Endothelial cell of umbilical vein (primary cell): Measurements from ENCODE around the gene ADGRF3. TPM values are rescaled to one million over a fixed set of nuclear protein-coding genes. Genes with fewer than 3 reads are reported as not detected.

Source experiments
- BruUV-seq: library from RNA; stranded (reverse); fragments of 400-500 nt; replicated peaks from 2 replicates; lab custom pipeline; 2021; lab: Mats Ljungman, UMichigan
- CTCF ChIA-PET: fragments of 300-600, 350-600 bp; sonication (Branson Sonifier 250); formaldehyde crosslinking; loops from one replicate; lab custom pipeline; 2021; ENCODE audit warnings: antibody characterized with exemption, inconsistent platforms; lab: Charles Lee
- POLR2A ChIA-PET: fragments of 300-600, 350-600 bp; sonication (Branson Sonifier 250); formaldehyde crosslinking; loops from one replicate; lab custom pipeline; 2021; ENCODE audit warnings: antibody characterized with exemption, inconsistent platforms; lab: Charles Lee
- DNase-seq: peaks from one replicate; pipeline ENCODE4 v3.0.0-alpha.2; 2011; ENCODE audit warnings: low read depth, low spot score
- FAIRE-seq: peaks from 2 replicates; lab custom pipeline; 2011; peaks lifted over from hg19 to GRCh38; lab: Jason Lieb, UNC
- H2AFZ ChIP-seq: 2 replicates; pipeline ENCODE4 v1.6.0; 2012; ENCODE audit warnings: low read depth, low read length, control low read depth, inconsistent platforms
- H3K27ac ChIP-seq: 2 replicates; pipeline ENCODE4 v1.5.1; 2011; ENCODE audit warnings: low read depth, mild to moderate bottlenecking, control low read depth, low read length, moderate library complexity; ENCODE audit not compliant: insufficient read depth
- H3K27me3 ChIP-seq, 2 experiments: 2 replicates each; pipeline versions ENCODE4 v1.6.0 to v1.6.1; 2011; ENCODE audit warnings: low read length in 2 of 2, mixed read lengths in 1 of 2; ENCODE audit not compliant: control insufficient read depth in 2 of 2, insufficient read depth in 2 of 2
- H3K36me3 ChIP-seq, 2 experiments: 2 replicates in 1 of 2; 3 replicates in 1 of 2; pipeline ENCODE4 v1.5.1; 2011; ENCODE audit warnings: low read length in 2 of 2, mild to moderate bottlenecking in 1 of 2, moderate library complexity in 1 of 2; ENCODE audit not compliant: control insufficient read depth in 2 of 2, insufficient read depth in 2 of 2; ENCODE audit errors: extremely low read depth in 1 of 2
- H3K4me1 ChIP-seq: 3 replicates; pipeline ENCODE4 v1.5.1; 2011; ENCODE audit warnings: mild to moderate bottlenecking, low read length; ENCODE audit not compliant: control insufficient read depth, insufficient read depth; ENCODE audit errors: extremely low read depth
- H3K4me2 ChIP-seq: 2 replicates; pipeline ENCODE4 v1.6.1; 2011; ENCODE audit warnings: low read length, control low read depth, mixed read lengths; ENCODE audit not compliant: insufficient read depth
- H3K4me3 ChIP-seq, 3 experiments: fragments of 200-600 bp in 1 of 3; sonication (generic), shearing (Covaris generic) in 1 of 3; replicated peaks in 1 of 3; 2 replicates each; pipeline ENCODE4 v1.5.1; 2011 to 2016; ENCODE audit warnings: control low read depth in 3 of 3, low read length in 3 of 3, mild to moderate bottlenecking in 2 of 3, inconsistent platforms in 1 of 3, low read depth in 1 of 3, moderate library complexity in 1 of 3; ENCODE audit not compliant: insufficient read depth in 1 of 3
- H3K79me2 ChIP-seq: 2 replicates; pipeline ENCODE4 v1.6.0; 2012; ENCODE audit warnings: low read length, inconsistent platforms; ENCODE audit not compliant: control insufficient read depth, insufficient read depth
- H3K9ac ChIP-seq: replicated peaks from 2 replicates; pipeline ENCODE3; 2011; ENCODE audit warnings: low read length, control low read depth; ENCODE audit not compliant: insufficient read depth; ENCODE audit errors: extremely low read depth
- H3K9me1 ChIP-seq: replicated peaks from 3 replicates; pipeline ENCODE4 v1.6.0; 2011; ENCODE audit warnings: mild to moderate bottlenecking, low read length; ENCODE audit not compliant: control insufficient read depth, insufficient read depth; ENCODE audit errors: extremely low read depth
- H3K9me3 ChIP-seq: replicated peaks from 2 replicates; pipeline ENCODE4 v1.5.1; 2012; ENCODE audit warnings: low read length, inconsistent platforms; ENCODE audit not compliant: control insufficient read depth, insufficient read depth
- H4K20me1 ChIP-seq: replicated peaks from 2 replicates; pipeline ENCODE3; 2011; ENCODE audit warnings: mild to moderate bottlenecking, low read length; ENCODE audit not compliant: control insufficient read depth, insufficient read depth; ENCODE audit errors: extremely low read depth
- CTCF ChIP-seq, 2 donors: IDR thresholded peaks; 1 replicate in 1 of 2; 2 replicates in 1 of 2; pipeline ENCODE4 v1.5.1; 2011; ENCODE audit warnings: low read length in 2 of 2, mild to moderate bottlenecking in 2 of 2, moderate library complexity in 2 of 2, control low read depth in 1 of 2, inconsistent platforms in 1 of 2, low read depth in 1 of 2; ENCODE audit not compliant: insufficient read depth in 1 of 2; ENCODE audit errors: extremely low read depth in 1 of 2
- EZH2 ChIP-seq: IDR thresholded peaks from 2 replicates; pipeline ENCODE4 v1.6.1; 2012; ENCODE audit warnings: borderline replicate concordance, low read depth, mild to moderate bottlenecking, moderate library complexity, low read length, inconsistent platforms; ENCODE audit not compliant: severe bottlenecking
- FOS ChIP-seq: IDR thresholded peaks from 2 replicates; pipeline ENCODE4 v1.6.1; 2011; ENCODE audit warnings: mild to moderate bottlenecking, low read length, moderate library complexity, borderline replicate concordance; ENCODE audit not compliant: insufficient read depth
- GATA2 ChIP-seq: IDR thresholded peaks from 2 replicates; pipeline ENCODE4 v1.7.0; 2011; ENCODE audit warnings: low read depth, mild to moderate bottlenecking, moderate library complexity, mixed read lengths, low read length; ENCODE audit not compliant: insufficient read length, insufficient read depth
- JUN ChIP-seq: IDR thresholded peaks from 2 replicates; pipeline ENCODE4 v1.6.1; 2011; ENCODE audit warnings: borderline replicate concordance, low read depth; ENCODE audit not compliant: insufficient read length, insufficient read depth
- MAX ChIP-seq: IDR thresholded peaks from 2 replicates; pipeline ENCODE4 v1.6.1; 2011; ENCODE audit not compliant: insufficient read depth, insufficient read length
- MYC ChIP-seq: IDR thresholded peaks from one replicate; pipeline ENCODE4 v1.6.1; 2011; ENCODE audit warnings: mild to moderate bottlenecking, low read depth, low read length
- POLR2A ChIP-seq: IDR thresholded peaks from 2 replicates; pipeline ENCODE4 v1.6.1; 2012; ENCODE audit warnings: low read depth, mild to moderate bottlenecking, control low read depth, low read length
- POLR2AphosphoS5 ChIP-seq: IDR thresholded peaks from 2 replicates; pipeline ENCODE4 v1.6.1; 2012; ENCODE audit warnings: low read depth, mild to moderate bottlenecking, control low read depth, low read length, moderate library complexity; ENCODE audit not compliant: insufficient read depth
- dilution Hi-C: fragments of 300-500 bp; cut with MboI; formaldehyde crosslinking; loops from one replicate; pipeline ENCODE4 v1.15.0; 2019; ENCODE audit warnings: low sequenced_read_pairs; ENCODE audit not compliant: extremely low pct_ligation_motif_present
- intact Hi-C: fragments of 100-400 bp; cut with micrococcal nuclease; formaldehyde crosslinking; loops from one replicate; pipeline ENCODE4 v1.10.0; 2022
- polyA plus RNA-seq, 4 experiments: library from polyadenylated mRNA; depleted of rRNA in 3 of 4; stranded (reverse) in 3 of 4; unstranded in 1 of 4; fragments of >200 nt; gene quantifications; 2 replicates each; pipeline versions ENCODE4 v1.2.1 to v1.2.3, GENCODE V29; 2011 to 2012; ENCODE audit warnings: missing spikeins in 1 of 4
- total RNA-seq: library from RNA; stranded (reverse); gene quantifications from 2 replicates; pipeline ENCODE4 v1.2.3, GENCODE V29; 2021

ADGRF3 gene
- total and polyA plus RNA-seq, 2 donors (not counting 3 experiments of a cell fraction or from before 2014, with no cell fraction given): 0.21 to 0.73 TPM

- H3K9ac ChIP-seq: no peak overlapping the region
- no peak overlapping the region for H3K27ac ChIP-seq
- no peak overlapping the region for H3K4me2 ChIP-seq
- intact Hi-C loops (no loop called here), dilution Hi-C loops (no loop called here)
- POLR2A ChIA-PET: no interaction called here
- no peaks in the 10 kb centered on the region for H3K4me1 ChIP-seq
- H3K36me3 ChIP-seq: peaks cover 8 to 28% of the 10 kb centered on the region in 2 experiments
- H2AFZ ChIP-seq: no peak overlapping the region
- no TSS peak for BruUV-seq
- no peak overlapping the region for H3K4me3 ChIP-seq
- no peak for DNase-seq
- FAIRE-seq: no peak
- CTCF ChIA-PET: interaction anchor here (0.9 kb wide), 1 partner anchor 37 kb away, joined by 3 read pairs; no protein-coding TSS in a partner anchor
- H3K79me2 ChIP-seq: no peaks in the 10 kb centered on the region
- H3K9me3 ChIP-seq: no peaks in the 10 kb centered on the region
- H3K27me3 ChIP-seq: no peaks in the 10 kb centered on the region
- H4K20me1 ChIP-seq: no peaks in the 10 kb centered on the region
- TF ChIP-seq JUN (no peak), MAX (no peak), GATA2 (no peak), POLR2A (no peak)
- H3K9me1 ChIP-seq: no peaks in the 10 kb centered on the region
Measured at GRCh38 chr2:26281226-26281625, 65.4 kb downstream of the ADGRF3 start.

- FAIRE-seq: no peak
- no peak overlapping the region for H3K27ac ChIP-seq
- no peak overlapping the region for H3K9ac ChIP-seq
- no peak overlapping the region for H3K4me3 ChIP-seq
- no peaks in the 10 kb centered on the region for H4K20me1 ChIP-seq
- BruUV-seq: no TSS peak
- intact Hi-C loops: no loop called here
- no peaks in the 10 kb centered on the region for H3K4me1 ChIP-seq
- TF ChIP-seq GATA2: no peak
- no peak for TF ChIP-seq JUN
- no peak for TF ChIP-seq CTCF (IDR thresholded peaks at IDR 0.05; ENCODE audit: extremely low read depth in 1 of 2, insufficient read depth in 1 of 2, low read depth in 1 of 2, low read length in 2 of 2)
- TF ChIP-seq EZH2: no peak
- no peak for TF ChIP-seq FOS
- TF ChIP-seq MYC: no peak
- TF ChIP-seq POLR2A: no peak
- TF ChIP-seq POLR2AphosphoS5: no peak
- no peak for TF ChIP-seq MAX
- H2AFZ ChIP-seq: no peak overlapping the region
- dilution Hi-C loops: no loop called here
- H3K4me2 ChIP-seq: no peak overlapping the region
- no peaks in the 10 kb centered on the region for H3K27me3 ChIP-seq
- peaks cover 7 to 28% of the 10 kb centered on the region in 2 experiments for H3K36me3 ChIP-seq
- H3K9me3 ChIP-seq: no peaks in the 10 kb centered on the region
- no peak for DNase-seq
- H3K79me2 ChIP-seq: no peaks in the 10 kb centered on the region
- no peaks in the 10 kb centered on the region for H3K9me1 ChIP-seq
- POLR2A ChIA-PET: no interaction called here
- CTCF ChIA-PET: no interaction called here
Measured at GRCh38 chr2:26279886-26280285, 66.7 kb downstream of the ADGRF3 start.
